Adrenal gland (tissue), 12 donors: ENCODE data around the gene OLIG1. TPM values are rescaled to one million over a fixed set of nuclear protein-coding genes. Genes with fewer than 3 reads are reported as not detected.

ENCODE experiments used
- DNase-seq, 7 donors: peaks; one replicate each; pipeline ENCODE4 v3.0.0-alpha.2; 2019 to 2020
- H3K27ac ChIP-seq, 5 donors: fragments of 200-600 bp; sonication (generic) in 4 of 5; 1 replicate in 3 of 5; 2 replicates in 2 of 5; pipeline versions ENCODE4 v1.5.1 to v1.8.0; 2016 to 2020; ENCODE audit warnings: mild to moderate bottlenecking in 1 of 5
- H3K27me3 ChIP-seq: fragments of 200-600 bp; 2 replicates; pipeline ENCODE4 v1.8.0; 2021
- H3K36me3 ChIP-seq, 2 donors: fragments of 200-600 bp; replicated peaks in 1 of 2; 1 replicate in 1 of 2; 2 replicates in 1 of 2; pipeline versions ENCODE4 v1.5.1 to v1.8.0; 2018 to 2022
- H3K4me1 ChIP-seq, 2 donors: fragments of 200-600 bp; replicated peaks in 1 of 2; 1 replicate in 1 of 2; 2 replicates in 1 of 2; pipeline versions ENCODE4 v1.5.1 to v1.8.0; 2018 to 2021
- H3K4me3 ChIP-seq, 4 donors: fragments of 200-600 bp; sonication (generic) in 3 of 4; one replicate each; pipeline ENCODE4 v1.5.1; 2016 to 2018
- H3K9me3 ChIP-seq, 3 donors: fragments of 200-600 bp; sonication (generic) in 1 of 3; replicated peaks in 1 of 3; 1 replicate in 2 of 3; 2 replicates in 1 of 3; pipeline versions ENCODE4 v1.5.1 to v1.8.0; 2016 to 2021
- POLR2A ChIP-seq, 2 donors: fragments of 450-650 bp; IDR thresholded peaks; one replicate each; pipeline ENCODE4 v1.6.1; 2017; ENCODE audit warnings: antibody characterized with exemption in 2 of 2, mild to moderate bottlenecking in 2 of 2, moderate library complexity in 1 of 2
- WGBS, 4 donors: extraction: QIAGEN DNeasy Blood & Tissue Kit in 2 of 4; methylation state at CpG; one replicate each; pipeline versions ENCODE4 v1.1.5 to v1.1.7; 2013 to 2017; 5-methylcytosine and 5-hydroxymethylcytosine counted together
- intact Hi-C, 2 donors: fragments of 100-400 bp; cut with DNase I; formaldehyde crosslinking; loops; one replicate each; pipeline versions ENCODE4 v1.14.1 to v1.15.0; 2022 to 2023
- polyA plus RNA-seq, 3 donors: library from polyadenylated mRNA; stranded (reverse); fragments of 200-250 nt in 2 of 3; fragments of 350-450 nt in 1 of 3; fragmentation: Illumina TruSeq in 1 of 3; extraction: RNeasy Lipid Tissue Mini Kit (QIAGEN cat#74804) in 1 of 3; gene quantifications; one replicate each; pipeline ENCODE4 v1.2.3, GENCODE V29; 2013 to 2014
- total RNA-seq, 9 donors: library from RNA; depleted of rRNA in 4 of 9; stranded (reverse); fragments of >200 nt in 4 of 9; fragments of 120-200 nt in 1 of 9; fragmentation: NEBNext Ultra II Directional in 1 of 9; extraction: Animal tissue kit (Norgen Biotek cat#: 25700) in 1 of 9; gene quantifications; one replicate each; pipeline versions ENCODE4 v1.1.0 to v1.2.4, GENCODE V29; 2013 to 2023
- TF ChIP-seq, protein P1 (sequence below), 6 experiments: fragments of 450-650 bp in 4 of 6; fragments of 200-600 bp in 2 of 6; sonication (generic) in 1 of 6; IDR thresholded peaks; 1 replicate in 5 of 6; 2 replicates in 1 of 6; pipeline versions ENCODE4 v1.5.1 to v1.8.0; 2016 to 2021; ENCODE audit warnings: antibody characterized with exemption in 6 of 6, mild to moderate bottlenecking in 2 of 6, moderate library complexity in 1 of 6
- donor health status: healthy with polysubstance abuse.
- donor health status: Bipolar disorder and iron deficiency.
- donor health status: DM: yes; HTN: yes; CAD: no.
- donor health status: DM: no; HTN: no; CAD: no.
- donor health status: DM: no; HTN: no; CAD: no.
- donor health status: DM: yes; HTN: yes; CAD: no.

OLIG1 gene
- total and polyA plus RNA-seq, 12 donors = 0.11 to 1.8 (median 0.50) TPM; not detected in 9

DNA sequence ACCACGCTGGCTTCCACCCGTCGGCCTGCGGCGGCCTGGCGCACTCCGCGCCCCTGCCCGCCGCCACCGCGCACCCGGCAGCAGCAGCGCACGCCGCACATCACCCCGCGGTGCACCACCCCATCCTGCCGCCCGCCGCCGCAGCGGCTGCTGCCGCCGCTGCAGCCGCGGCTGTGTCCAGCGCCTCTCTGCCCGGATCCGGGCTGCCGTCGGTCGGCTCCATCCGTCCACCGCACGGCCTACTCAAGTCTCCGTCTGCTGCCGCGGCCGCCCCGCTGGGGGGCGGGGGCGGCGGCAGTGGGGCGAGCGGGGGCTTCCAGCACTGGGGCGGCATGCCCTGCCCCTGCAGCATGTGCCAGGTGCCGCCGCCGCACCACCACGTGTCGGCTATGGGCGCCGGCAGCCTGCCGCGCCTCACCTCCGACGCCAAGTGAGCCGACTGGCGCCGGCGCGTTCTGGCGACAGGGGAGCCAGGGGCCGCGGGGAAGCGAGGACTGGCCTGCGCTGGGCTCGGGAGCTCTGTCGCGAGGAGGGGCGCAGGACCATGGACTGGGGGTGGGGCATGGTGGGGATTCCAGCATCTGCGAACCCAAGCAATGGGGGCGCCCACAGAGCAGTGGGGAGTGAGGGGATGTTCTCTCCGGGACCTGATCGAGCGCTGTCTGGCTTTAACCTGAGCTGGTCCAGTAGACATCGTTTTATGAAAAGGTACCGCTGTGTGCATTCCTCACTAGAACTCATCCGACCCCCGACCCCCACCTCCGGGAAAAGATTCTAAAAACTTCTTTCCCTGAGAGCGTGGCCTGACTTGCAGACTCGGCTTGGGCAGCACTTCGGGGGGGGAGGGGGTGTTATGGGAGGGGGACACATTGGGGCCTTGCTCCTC, 42.3 kb upstream of the OLIG1 start:
- WGBS, 4 donors = 2 to 5% (median 4%) methylated on average over 7 to 85 of the region's 85 CpGs
- DNase-seq = no peak
- Histone ChIP-seq H3K27ac (no peak overlapping the region), H3K27me3 (peaks cover 100% of the 10 kb centered on the region), H3K36me3 (no peaks in the 10 kb centered on the region), H3K9me3 (no peaks in the 10 kb centered on the region), H3K4me1 (peaks cover 0 to 21% of the 10 kb centered on the region in 2 donors), H3K4me3 (no peak overlapping the region)
- no peak for TF ChIP-seq POLR2A (IDR thresholded peaks at IDR 0.05)
- TF ChIP-seq, protein P1, sequence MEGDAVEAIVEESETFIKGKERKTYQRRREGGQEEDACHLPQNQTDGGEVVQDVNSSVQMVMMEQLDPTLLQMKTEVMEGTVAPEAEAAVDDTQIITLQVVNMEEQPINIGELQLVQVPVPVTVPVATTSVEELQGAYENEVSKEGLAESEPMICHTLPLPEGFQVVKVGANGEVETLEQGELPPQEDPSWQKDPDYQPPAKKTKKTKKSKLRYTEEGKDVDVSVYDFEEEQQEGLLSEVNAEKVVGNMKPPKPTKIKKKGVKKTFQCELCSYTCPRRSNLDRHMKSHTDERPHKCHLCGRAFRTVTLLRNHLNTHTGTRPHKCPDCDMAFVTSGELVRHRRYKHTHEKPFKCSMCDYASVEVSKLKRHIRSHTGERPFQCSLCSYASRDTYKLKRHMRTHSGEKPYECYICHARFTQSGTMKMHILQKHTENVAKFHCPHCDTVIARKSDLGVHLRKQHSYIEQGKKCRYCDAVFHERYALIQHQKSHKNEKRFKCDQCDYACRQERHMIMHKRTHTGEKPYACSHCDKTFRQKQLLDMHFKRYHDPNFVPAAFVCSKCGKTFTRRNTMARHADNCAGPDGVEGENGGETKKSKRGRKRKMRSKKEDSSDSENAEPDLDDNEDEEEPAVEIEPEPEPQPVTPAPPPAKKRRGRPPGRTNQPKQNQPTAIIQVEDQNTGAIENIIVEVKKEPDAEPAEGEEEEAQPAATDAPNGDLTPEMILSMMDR (IDR thresholded peaks at IDR 0.05) = no peak
- intact Hi-C loops = no loop called here

DNA sequence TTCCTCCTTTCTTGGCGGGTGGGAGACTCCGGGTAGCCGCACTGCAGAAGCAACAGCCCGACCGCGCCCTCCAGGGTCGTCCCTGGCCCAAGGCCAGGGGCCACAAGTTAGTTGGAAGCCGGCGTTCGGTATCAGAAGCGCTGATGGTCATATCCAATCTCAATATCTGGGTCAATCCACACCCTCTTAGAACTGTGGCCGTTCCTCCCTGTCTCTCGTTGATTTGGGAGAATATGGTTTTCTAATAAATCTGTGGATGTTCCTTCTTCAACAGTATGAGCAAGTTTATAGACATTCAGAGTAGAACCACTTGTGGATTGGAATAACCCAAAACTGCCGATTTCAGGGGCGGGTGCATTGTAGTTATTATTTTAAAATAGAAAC, 41.7 kb upstream of the OLIG1 start:
- Histone ChIP-seq H3K4me3 (no peak overlapping the region), H3K4me1 (peaks cover 0 to 21% of the 10 kb centered on the region in 2 donors)

DNA sequence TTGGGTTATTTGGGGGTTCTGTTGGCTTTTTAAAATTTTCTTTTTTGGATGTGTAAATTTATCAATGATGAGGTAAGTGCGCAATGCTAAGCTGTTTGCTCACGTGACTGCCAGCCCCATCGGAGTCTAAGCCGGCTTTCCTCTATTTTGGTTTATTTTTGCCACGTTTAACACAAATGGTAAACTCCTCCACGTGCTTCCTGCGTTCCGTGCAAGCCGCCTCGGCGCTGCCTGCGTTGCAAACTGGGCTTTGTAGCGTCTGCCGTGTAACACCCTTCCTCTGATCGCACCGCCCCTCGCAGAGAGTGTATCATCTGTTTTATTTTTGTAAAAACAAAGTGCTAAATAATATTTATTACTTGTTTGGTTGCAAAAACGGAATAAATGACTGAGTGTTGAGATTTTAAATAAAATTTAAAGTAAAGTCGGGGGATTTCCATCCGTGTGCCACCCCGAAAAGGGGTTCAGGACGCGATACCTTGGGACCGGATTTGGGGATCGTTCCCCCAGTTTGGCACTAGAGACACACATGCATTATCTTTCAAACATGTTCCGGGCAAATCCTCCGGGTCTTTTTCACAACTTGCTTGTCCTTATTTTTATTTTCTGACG, 41.1 kb upstream of the OLIG1 start:
- Histone ChIP-seq H3K27me3 (peaks cover 100% of the 10 kb centered on the region), H3K36me3 (no peaks in the 10 kb centered on the region), H3K9me3 (no peaks in the 10 kb centered on the region), H3K4me1 (peaks cover 0 to 15% of the 10 kb centered on the region in 2 donors), H3K27ac (no peak overlapping the region), H3K4me3 (no peak overlapping the region)
- intact Hi-C loops = no loop called here
- TF ChIP-seq, protein P1 (IDR thresholded peaks at IDR 0.05) = no peak
- no peak for TF ChIP-seq POLR2A (IDR thresholded peaks at IDR 0.05)
- 3 to 5% (median 4%) methylated on average over 28 of the region's 28 CpGs for WGBS, 4 donors
- DNase-seq = peak in 1 of 7 donors; percentile 12

More for the DNA sequence above, 41.7 kb upstream of the OLIG1 start:
- Histone ChIP-seq H3K27me3 (peaks cover 100% of the 10 kb centered on the region), H3K9me3 (no peaks in the 10 kb centered on the region), H3K36me3 (no peaks in the 10 kb centered on the region), H3K27ac (no peak overlapping the region)
- intact Hi-C loops = no loop called here
- no peak for DNase-seq
- WGBS, 4 donors = 1 to 10% (median 3%) methylated on average over 8 to 15 of the region's 15 CpGs
- no peak for TF ChIP-seq POLR2A (IDR thresholded peaks at IDR 0.05)
- TF ChIP-seq, protein P1 (IDR thresholded peaks at IDR 0.05) = no peak

DNA sequence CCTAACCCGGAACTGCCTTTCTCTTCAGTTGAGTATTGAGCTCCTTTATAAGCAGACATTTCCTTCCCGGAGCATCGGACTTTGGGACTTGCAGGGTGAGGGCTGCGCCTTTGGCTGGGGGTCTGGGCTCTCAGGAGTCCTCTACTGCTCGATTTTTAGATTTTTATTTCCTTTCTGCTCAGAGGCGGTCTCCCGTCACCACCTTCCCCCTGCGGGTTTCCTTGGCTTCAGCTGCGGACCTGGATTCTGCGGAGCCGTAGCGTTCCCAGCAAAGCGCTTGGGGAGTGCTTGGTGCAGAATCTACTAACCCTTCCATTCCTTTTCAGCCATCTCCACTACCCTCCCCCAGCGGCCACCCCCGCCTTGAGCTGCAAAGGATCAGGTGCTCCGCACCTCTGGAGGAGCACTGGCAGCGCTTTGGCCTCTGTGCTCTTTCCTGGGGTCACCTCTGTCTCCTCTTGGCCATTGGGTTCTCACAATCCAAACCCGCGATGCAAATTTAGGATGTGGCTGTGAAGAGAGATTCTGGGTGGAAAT, 40.5 kb upstream of the OLIG1 start:
- 7 to 13% (median 9%) methylated on average over 19 of the region's 19 CpGs for whole genome bisulfite sequencing, 4 donors
- H3K9me3 ChIP-seq = no peaks in the 10 kb centered on the region
- TF ChIP-seq, protein P1 (IDR thresholded peaks at IDR 0.05) = no peak
- no peak for TF ChIP-seq POLR2A (IDR thresholded peaks at IDR 0.05)
- no peak overlapping the region for H3K27ac ChIP-seq
- H3K4me1 ChIP-seq = peaks cover 0 to 11% of the 10 kb centered on the region in 2 donors
- DNase-seq = no peak
- intact Hi-C loops = no loop called here
- no peak overlapping the region for H3K4me3 ChIP-seq
- no peaks in the 10 kb centered on the region for H3K36me3 ChIP-seq
- peaks cover 98% of the 10 kb centered on the region for H3K27me3 ChIP-seq
